Measurements from ENCODE around the gene PRKN.

PRKN gene

DNA sequence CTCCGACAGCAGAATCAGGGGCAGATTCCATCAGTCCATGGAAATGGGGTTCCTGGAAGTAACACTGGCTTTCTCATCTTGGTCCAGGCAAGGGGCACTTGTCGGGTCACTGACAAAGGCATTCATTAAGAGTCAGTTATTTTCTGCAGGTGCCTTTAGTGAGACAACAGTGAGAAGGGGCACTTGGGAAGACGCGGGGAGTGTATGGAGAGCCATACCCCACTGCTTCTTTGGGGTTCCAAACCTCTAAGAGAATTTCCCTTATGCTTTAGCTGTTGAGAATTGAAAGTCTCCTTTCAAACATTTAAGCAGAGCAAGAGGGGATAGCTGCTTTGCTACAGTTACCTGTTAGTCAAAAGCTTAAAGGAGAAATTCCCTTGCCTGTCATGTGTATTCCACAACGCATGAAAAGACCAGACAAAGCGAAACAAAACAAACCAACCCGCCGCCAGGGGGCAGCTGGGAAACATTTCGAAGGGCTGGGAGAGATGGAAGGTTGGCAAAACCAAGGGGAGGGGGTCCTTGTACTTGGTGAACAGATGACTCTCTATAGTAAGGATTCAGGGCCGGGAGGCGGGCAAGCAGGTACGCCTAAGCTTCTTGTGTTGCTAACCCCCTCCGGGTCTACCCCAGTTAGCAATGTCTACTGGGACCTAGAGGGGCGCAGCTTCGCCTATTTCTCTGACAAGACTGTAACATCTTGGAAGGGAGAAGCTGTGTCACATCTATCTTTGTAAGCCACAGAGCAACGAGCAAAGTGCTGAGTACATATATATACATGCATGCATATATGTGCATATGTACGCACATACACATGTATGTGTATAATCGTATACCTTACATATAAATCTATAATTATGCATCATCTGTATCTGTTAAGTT is 978.8 kb downstream of the PRKN start:
- TF ChIP-seq GATA2 (IDR thresholded peaks at IDR 0.05; ENCODE audit: low read depth, low read length) (no peak), GATA3 (IDR thresholded peaks at IDR 0.05; ENCODE audit: low read depth, low read length) (no peak)

DNA sequence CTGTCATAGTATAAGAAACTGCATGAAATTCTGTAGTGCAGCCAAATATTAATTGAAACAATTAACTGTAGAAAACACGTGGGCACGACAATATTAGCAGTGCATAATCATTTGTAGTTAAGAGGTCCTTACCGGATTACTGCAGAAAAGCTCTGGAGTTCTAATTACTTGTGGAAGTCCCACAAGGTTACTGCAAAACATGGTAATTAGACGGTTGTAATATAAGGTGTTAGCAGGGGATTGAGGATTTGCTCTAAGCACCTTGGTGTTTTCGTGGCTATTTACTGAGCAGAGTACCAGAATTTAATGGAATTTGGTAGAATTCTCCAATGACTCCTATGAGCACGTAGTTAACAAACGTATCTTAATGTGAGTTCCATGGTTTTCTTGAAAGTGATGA is 980.1 kb downstream of the PRKN start:
- no peak for TF ChIP-seq GATA2 (IDR thresholded peaks at IDR 0.05; ENCODE audit: low read depth, low read length)
- TF ChIP-seq GATA3 (IDR thresholded peaks at IDR 0.05; ENCODE audit: low read depth, low read length): no peak

DNA sequence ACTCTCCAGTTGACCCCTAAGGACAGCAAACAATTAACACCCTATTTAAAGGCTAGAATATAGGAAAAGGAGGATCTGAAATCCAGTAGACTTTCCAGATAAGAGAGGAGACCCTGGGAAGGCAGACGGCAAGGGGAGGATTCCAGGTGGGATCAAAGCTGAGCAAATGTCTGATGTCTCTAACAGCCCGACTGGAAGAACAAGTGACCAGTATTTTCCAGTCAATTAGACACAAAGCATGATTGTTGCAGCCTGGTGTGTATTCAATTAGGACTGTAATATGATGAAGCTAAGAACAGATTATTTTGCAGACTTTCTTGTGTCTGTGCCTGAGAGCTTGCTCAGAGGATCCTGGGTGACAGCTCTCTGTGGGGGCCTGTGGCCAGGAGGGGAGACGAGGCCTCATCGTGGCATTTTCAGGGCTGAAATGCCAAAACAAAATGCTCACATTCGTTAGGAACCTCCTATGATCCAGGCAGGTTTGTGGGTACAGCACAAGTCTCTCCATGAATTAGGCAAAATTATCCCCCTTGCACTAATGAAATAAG is 981.9 kb downstream of the PRKN start:
- no peak for TF ChIP-seq GATA2 (IDR thresholded peaks at IDR 0.05; ENCODE audit: low read depth, low read length)
- no peak for TF ChIP-seq GATA3 (IDR thresholded peaks at IDR 0.05; ENCODE audit: low read depth, low read length)

DNA sequence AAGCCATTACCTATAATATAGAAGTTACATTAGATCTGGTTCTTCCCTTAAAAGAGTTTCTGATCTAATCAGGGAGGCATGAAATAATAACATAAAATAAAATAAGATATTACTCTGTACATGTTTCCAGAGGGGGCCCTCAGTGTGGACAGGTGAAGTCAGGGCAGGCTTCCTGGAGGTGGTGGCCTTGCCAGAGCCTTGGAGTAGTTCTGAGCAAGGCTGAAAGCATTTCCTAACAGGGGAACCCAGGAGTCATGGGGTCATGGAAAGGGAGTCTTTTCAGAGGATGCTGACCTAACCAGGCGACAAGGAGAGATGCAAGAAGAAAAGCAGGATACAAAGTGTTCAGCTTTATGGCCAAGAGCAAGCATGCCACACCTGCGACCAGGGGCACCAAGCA is 982.4 kb downstream of the PRKN start:
- TF ChIP-seq GATA3 (IDR thresholded peaks at IDR 0.05; ENCODE audit: low read depth, low read length) (no peak), GATA2 (IDR thresholded peaks at IDR 0.05; ENCODE audit: low read depth, low read length) (no peak)

DNA sequence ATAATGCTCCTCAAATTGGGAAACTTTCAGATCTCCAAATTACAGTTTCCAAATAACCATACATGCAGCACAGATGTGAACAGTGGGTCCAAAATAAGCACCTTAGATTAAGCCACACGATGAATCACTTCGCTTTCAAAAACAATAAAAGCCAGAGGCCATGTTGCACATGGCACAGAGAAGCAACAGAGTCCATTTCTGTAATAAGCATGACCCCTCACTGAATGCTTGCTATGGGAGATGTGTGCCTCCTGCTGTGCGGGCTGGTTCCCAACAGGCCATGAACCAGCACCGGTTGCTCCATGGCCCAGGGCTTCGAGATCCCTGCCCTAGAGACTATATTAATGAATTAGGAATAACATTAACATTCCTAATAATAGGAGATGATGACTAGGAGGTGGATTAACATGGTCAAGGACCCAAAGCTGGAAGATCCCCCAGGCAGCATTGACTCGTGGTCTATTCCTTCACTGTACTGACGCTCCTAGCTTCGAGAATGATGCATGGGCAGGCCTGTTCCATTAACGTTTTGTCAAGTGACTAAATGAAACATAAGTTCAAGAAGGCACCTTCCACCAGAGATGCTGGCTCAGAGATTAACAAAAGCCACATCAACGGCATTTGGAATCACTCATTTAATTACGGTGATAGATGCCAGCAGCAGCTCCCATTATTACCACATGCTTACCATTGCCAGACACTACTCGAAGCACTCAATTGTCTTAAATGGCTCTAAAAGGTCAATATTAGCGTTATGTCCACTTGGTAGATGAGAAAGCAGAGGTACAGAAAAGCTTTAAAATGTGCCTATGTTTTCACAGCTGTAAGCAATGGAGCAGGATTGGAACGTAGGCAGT is 983.1 kb downstream of the PRKN start:
- no peak for TF ChIP-seq GATA2 (IDR thresholded peaks at IDR 0.05; ENCODE audit: low read depth, low read length)
- TF ChIP-seq GATA3 (IDR thresholded peaks at IDR 0.05; ENCODE audit: low read depth, low read length): no peak

DNA sequence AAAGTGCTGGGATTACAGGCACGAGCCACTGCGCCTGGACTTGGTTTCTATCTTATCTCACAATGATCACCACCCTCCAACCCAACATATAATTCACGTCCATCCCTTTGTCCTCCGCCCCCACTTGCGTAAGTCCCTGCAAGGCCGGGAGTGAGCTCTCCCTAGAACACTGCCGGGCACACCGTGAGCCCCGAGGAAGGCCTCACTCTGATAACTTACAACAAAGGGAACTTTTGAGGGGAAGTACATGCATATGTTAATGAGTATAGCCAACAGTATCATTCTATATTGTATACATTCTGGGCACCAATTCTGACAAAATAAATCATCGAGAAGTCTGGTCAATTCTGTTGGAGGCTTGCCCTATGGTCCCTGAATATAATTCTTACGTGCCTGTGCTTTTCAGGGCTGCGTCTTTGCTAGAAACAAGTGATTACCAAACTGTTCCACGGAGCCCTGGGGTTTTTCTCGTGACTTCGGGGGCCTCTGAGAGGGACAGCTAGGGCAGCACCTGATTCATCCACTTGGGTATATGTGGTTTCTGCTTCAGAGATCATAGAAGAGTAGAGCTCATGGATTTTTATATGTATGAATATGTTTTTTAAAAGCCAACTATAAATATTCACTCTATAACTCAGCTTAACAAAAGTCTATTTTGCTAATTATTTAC is 983.9 kb downstream of the PRKN start:
- TF ChIP-seq GATA2 (IDR thresholded peaks at IDR 0.05; ENCODE audit: low read depth, low read length) (no peak), GATA3 (IDR thresholded peaks at IDR 0.05; ENCODE audit: low read depth, low read length) (no peak)

DNA sequence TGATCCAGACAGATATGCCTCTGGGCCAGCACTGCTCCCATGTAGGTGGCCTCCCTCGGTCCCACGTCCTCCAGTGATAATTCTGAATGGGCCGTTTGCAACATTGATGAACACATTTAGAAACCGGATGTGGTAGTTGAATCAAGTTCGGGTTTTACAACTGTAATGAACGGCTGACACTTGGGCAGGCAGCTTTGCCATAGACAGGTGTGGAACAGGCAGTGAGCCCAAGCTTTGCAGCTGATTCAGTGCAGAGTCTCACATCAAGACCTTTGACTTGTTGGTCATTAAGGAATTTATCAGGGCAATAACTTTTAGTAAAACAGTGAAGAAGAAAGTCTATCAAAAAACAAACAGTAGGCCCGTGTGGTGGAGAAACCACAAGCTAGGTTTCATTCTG is 987.1 kb downstream of the PRKN start:
- TF ChIP-seq GATA2 (IDR thresholded peaks at IDR 0.05; ENCODE audit: low read depth, low read length) (no peak), GATA3 (IDR thresholded peaks at IDR 0.05; ENCODE audit: low read depth, low read length) (no peak)

DNA sequence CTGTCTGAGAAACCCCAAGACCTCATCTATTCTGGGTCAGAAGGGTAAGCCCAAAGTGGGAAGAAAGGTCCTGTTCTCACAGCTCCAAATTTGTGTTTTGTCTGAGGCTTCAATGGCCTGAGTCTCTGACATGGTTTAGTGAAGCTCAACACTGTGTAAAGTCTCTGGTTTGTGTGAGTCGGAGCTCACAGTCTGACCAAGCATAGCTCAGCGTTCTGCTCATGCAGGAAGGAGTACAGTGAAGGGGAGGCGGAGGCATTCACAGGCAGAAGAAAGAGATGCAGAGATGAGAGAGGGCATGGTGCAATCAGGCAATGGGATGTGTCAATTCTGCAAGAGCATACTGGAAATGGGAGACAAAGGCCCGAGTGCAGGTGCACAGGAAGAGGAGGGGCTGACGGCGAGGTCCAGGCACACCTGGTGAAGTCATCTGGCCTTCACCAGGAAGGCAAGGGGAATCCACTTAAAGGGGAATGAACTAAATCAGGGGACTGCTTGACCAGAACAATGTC is 990.7 kb downstream of the PRKN start:
- no peak for TF ChIP-seq GATA2 (IDR thresholded peaks at IDR 0.05; ENCODE audit: low read depth, low read length)
- no peak for TF ChIP-seq GATA3 (IDR thresholded peaks at IDR 0.05; ENCODE audit: low read depth, low read length)

DNA sequence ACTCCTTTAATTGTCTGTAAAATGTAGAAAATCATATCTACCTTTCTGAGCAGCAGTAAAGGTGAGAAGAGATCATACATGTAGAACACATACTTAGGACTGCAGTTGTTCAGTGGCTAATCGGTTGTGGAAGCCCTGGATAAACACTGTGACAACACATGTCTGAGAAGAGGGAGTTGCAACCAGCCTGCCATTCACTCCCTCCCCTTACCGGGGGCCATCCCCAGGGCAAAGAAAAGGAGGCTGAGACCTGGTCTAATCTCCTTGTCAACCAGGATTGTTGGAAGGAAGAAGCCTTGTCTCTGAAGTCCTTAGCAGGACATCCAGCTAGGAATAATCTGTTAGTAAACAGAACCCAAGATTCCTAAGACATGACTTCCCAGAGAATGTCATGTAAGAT is 991.2 kb downstream of the PRKN start:
- no peak for TF ChIP-seq GATA2 (IDR thresholded peaks at IDR 0.05; ENCODE audit: low read depth, low read length)
- TF ChIP-seq GATA3 (IDR thresholded peaks at IDR 0.05; ENCODE audit: low read depth, low read length): no peak

DNA sequence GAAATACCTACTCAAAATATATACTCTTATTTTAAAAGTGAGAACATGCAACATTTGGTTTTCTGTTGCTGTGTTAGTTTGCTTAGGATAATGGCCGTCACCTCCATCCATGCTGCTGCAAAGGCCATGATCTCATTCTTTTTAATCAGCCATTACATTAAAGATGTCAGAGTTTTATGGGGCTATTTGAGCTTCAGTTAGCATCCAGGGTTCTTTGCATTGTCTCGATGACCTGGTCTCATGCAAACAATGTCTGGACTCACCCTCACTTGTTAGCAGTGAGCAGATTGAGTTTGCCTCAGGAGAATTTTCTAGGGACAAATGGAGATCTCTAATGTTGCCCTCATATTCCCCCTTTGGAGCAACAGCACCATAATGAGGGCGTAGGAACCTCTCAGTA is 995.0 kb downstream of the PRKN start:
- TF ChIP-seq GATA3 (IDR thresholded peaks at IDR 0.05; ENCODE audit: low read depth, low read length) (no peak), GATA2 (IDR thresholded peaks at IDR 0.05; ENCODE audit: low read depth, low read length) (no peak)

DNA sequence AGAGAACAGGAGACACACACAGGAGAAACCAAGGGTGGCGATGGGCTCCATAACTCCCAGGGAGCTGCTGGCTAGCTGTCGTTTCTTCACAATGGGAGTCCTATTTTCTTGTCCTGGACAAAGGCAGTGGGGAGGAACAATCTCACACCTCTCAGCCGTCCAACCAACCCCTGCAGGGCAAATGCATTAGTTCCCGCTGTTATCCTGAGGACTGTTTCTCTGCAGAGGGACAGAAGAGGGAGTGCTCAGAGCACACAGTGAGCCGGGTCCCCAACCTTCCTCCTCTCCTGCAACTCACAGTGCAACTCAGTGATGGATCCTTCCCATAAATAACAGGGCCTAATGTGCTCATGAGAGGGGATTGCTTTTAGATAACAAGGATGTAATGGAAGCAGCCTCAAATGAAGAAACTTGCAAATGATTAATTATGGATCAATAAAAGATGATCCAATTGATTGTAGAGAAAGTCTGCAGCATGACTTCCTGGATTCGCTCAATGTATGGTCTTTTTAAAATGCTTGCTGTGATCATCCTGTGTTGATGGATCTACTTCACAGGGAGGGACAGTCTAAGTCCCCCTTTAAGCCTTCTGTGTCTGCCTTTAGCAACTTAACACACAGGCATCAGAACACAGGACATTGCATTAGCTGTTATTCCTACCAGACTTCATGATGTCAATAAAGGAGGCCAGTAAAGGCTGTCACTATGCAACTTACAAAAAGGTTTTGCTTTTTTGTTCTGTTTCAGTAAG is 1000.3 kb downstream of the PRKN start:
- TF ChIP-seq GATA2 (IDR thresholded peaks at IDR 0.05; ENCODE audit: low read depth, low read length) (no peak), GATA3 (IDR thresholded peaks at IDR 0.05; ENCODE audit: low read depth, low read length) (no peak)

DNA sequence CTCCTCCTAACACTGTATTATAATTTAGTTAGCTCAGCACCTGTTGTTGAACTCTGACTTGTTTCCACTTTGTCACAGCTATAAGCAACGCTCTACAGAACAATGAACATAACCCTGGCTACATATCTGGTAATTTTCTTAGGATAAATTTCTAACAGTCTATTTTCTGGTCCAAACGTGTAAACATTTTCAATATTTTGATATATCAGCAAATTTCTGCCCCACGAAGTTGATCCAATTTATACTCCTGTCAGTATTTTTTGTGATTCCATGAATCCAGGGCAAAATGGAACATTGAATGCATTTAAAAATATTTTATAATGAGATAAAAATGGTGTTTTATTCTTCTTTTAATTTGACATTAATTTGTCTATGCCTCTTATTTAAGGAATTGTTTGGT is 1005.2 kb downstream of the PRKN start:
- TF ChIP-seq GATA3 (IDR thresholded peaks at IDR 0.05; ENCODE audit: low read depth, low read length) (no peak), GATA2 (IDR thresholded peaks at IDR 0.05; ENCODE audit: low read depth, low read length) (no peak)

DNA sequence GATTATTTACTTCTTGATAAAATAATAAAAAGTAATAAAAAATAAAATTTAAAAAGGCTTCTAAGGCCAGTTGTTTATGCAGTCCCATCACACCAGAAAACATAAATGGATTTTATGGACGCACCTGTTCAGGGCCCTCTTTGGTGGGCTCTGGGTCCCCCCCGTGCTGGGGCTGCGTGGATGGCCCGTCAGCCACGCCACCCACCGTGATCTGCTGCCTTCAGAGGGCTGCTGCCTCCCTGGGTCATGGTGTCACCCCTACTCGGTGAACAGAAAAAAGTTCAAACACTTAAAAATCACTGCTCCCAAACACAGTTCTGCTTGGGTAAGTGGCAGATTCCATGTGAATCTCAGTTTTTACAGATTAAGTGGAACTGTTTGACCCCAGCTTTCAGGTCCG is 1006.1 kb downstream of the PRKN start:
- TF ChIP-seq GATA3 (IDR thresholded peaks at IDR 0.05; ENCODE audit: low read depth, low read length): no peak
- TF ChIP-seq GATA2 (IDR thresholded peaks at IDR 0.05; ENCODE audit: low read depth, low read length): no peak
